ENCODE measurements around the gene LGALS13.

LGALS13 gene

GRCh38 chr19:39582891-39583625, 19.3 kb upstream of the LGALS13 start:
- ChIA-PET CTCF (no interaction called here), POLR2A (no interaction called here)
- DNase-seq (ENCODE audit: extremely low spot score) = no peak
- TF ChIP-seq TARDBP (IDR thresholded peaks at IDR 0.05) (no peak), FOXA1 (IDR thresholded peaks at IDR 0.05) (no peak), PKNOX1 (IDR thresholded peaks at IDR 0.05) (no peak), ZNF384 (IDR thresholded peaks at IDR 0.05) (no peak), LEF1 (IDR thresholded peaks at IDR 0.05; ENCODE audit: borderline replicate concordance) (no peak), BHLHE40 (IDR thresholded peaks at IDR 0.05; ENCODE audit: borderline replicate concordance) (no peak), L3MBTL2 (conservative IDR thresholded peaks at IDR 0.05) (no peak), ARNT (IDR thresholded peaks at IDR 0.05) (no peak), HDGF (IDR thresholded peaks at IDR 0.05; ENCODE audit: borderline replicate concordance) (no peak), CTBP1 (IDR thresholded peaks at IDR 0.05; ENCODE audit: borderline replicate concordance) (no peak), ELF4 (IDR thresholded peaks at IDR 0.05) (no peak), SP1 (IDR thresholded peaks at IDR 0.05) (no peak)

DNA sequence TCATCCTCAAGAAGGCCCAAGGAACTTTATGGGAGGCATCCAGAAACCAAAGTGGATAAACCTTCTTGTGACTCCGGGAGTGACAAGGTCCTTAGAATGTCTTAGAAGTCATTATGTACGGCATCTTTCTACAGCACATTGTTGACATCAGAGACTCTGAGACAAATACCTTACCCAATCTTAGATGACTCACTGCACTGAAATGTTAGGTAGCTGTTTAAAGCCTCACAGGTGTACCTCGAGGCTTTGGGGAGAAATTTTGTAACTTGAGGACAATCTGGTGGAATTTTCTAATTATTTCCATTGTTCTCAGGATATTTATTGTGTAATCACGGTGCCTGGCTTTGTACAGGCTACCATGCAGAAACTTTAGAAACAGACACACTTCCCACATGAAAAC, 14.8 kb upstream of the LGALS13 start:
- ChIA-PET POLR2A (no interaction called here), CTCF (no interaction called here)
- TF ChIP-seq FOXA1 (IDR thresholded peaks at IDR 0.05) = no peak
- no peak for TF ChIP-seq SP1 (IDR thresholded peaks at IDR 0.05)
- no peak for TF ChIP-seq TARDBP (IDR thresholded peaks at IDR 0.05)
- TF ChIP-seq NFRKB (IDR thresholded peaks at IDR 0.05) = no peak
- TF ChIP-seq ELF4 (IDR thresholded peaks at IDR 0.05) = no peak
- TF ChIP-seq ARNT (IDR thresholded peaks at IDR 0.05) = no peak
- TF ChIP-seq FOXM1 (IDR thresholded peaks at IDR 0.05; ENCODE audit: borderline replicate concordance) = no peak
- no peak for TF ChIP-seq L3MBTL2 (conservative IDR thresholded peaks at IDR 0.05)
- no peak for TF ChIP-seq PKNOX1 (IDR thresholded peaks at IDR 0.05)
- no peak for TF ChIP-seq CTBP1 (IDR thresholded peaks at IDR 0.05; ENCODE audit: borderline replicate concordance)
- DNase-seq (ENCODE audit: extremely low spot score) = no peak

DNA sequence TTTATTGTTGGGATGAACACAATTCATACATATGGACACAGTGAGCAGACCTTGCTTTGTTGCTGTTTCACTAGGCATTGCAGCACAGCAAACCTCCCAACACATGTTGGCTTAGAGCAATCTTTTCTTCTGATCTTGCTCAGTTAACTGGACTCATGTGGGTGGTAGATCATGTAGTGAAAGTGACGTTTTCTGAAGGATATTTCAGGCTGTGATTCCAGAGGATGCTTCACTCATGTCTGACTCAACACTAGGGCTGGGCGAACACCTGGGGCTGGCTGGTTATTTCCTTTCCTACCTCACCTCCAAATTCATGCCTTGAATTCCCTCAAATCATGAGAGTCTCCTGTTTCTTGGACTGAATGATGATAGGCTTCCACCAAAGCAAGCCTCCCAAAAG, 14.3 kb upstream of the LGALS13 start:
- no peak for DNase-seq (ENCODE audit: extremely low spot score)
- no peak for TF ChIP-seq ARNT (IDR thresholded peaks at IDR 0.05)
- ChIA-PET POLR2A (no interaction called here), CTCF (no interaction called here)

DNA sequence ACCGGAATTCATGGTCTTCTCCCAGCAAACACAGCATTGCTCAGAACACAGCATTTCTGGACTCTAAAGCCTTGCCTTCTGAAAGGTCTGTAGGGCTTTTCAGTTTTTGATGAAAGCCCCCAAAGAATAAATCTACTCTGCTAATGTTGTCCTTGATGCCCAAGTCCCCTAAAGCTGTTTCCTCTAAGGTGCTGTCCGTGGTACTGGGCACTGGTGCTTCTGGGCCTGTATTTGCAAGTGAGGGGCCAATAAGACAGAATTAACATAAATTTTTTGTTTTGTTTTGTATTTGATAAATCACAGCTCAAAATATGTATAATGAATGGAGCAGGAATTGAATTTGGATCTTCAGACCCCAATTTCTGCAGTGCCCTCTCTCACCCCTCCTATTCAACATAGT, 12.1 kb upstream of the LGALS13 start:
- POLR2A ChIA-PET = no interaction called here
- no peak for DNase-seq (ENCODE audit: extremely low spot score)
- no peak for TF ChIP-seq FOXK2 (IDR thresholded peaks at IDR 0.05)
- no peak for TF ChIP-seq PKNOX1 (IDR thresholded peaks at IDR 0.05)
- no peak for TF ChIP-seq NFRKB (IDR thresholded peaks at IDR 0.05)
- TF ChIP-seq BHLHE40 (IDR thresholded peaks at IDR 0.05; ENCODE audit: borderline replicate concordance) = no peak
- TF ChIP-seq FOXM1 (IDR thresholded peaks at IDR 0.05; ENCODE audit: borderline replicate concordance) = no peak
- TF ChIP-seq ELF4 (IDR thresholded peaks at IDR 0.05) = no peak
- TF ChIP-seq L3MBTL2 (conservative IDR thresholded peaks at IDR 0.05) = no peak
- TF ChIP-seq SUZ12 (IDR thresholded peaks at IDR 0.05) = no peak
- no peak for TF ChIP-seq HDGF (IDR thresholded peaks at IDR 0.05; ENCODE audit: borderline replicate concordance)
- TF ChIP-seq CTBP1 (IDR thresholded peaks at IDR 0.05; ENCODE audit: borderline replicate concordance) = no peak
- no peak for TF ChIP-seq LEF1 (IDR thresholded peaks at IDR 0.05; ENCODE audit: borderline replicate concordance)
- TF ChIP-seq ARNT (IDR thresholded peaks at IDR 0.05) = no peak
- no peak for TF ChIP-seq ZNF384 (IDR thresholded peaks at IDR 0.05)
- no peak for TF ChIP-seq FOXA1 (IDR thresholded peaks at IDR 0.05)
- no peak for TF ChIP-seq SP1 (IDR thresholded peaks at IDR 0.05)
- TF ChIP-seq TARDBP (IDR thresholded peaks at IDR 0.05) = no peak
- CTCF ChIA-PET = no interaction called here

DNA sequence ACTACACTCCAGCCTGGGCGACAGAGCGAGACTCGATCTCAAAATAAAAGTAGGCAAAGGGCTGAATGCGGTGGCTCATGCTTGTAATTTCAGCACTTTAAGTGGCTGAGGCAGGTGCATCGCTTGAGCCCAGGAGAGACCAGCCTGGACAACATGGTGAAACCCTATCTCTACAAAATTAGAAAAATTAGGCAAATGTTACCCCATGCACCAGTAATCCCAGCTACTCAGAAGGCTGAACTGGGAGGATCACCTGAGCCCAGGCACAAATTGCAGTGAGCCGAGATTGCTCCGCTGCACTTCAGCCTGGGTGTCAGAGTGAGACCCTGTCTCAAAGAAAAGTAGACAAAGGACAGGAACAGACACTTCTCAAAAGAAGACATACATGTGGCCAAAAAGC, 9.9 kb upstream of the LGALS13 start:
- DNase-seq (ENCODE audit: extremely low spot score) = no peak
- POLR2A ChIA-PET = no interaction called here
- CTCF ChIA-PET = no interaction called here
- TF ChIP-seq BHLHE40 (IDR thresholded peaks at IDR 0.05; ENCODE audit: borderline replicate concordance) = no peak
- TF ChIP-seq L3MBTL2 (conservative IDR thresholded peaks at IDR 0.05) = no peak
- TF ChIP-seq SP1 (IDR thresholded peaks at IDR 0.05) = no peak
- TF ChIP-seq SUZ12 (IDR thresholded peaks at IDR 0.05) = no peak
- no peak for TF ChIP-seq PKNOX1 (IDR thresholded peaks at IDR 0.05)
- TF ChIP-seq HDGF (IDR thresholded peaks at IDR 0.05; ENCODE audit: borderline replicate concordance) = no peak
- TF ChIP-seq ELF4 (IDR thresholded peaks at IDR 0.05) = no peak
- no peak for TF ChIP-seq NFRKB (IDR thresholded peaks at IDR 0.05)
- no peak for TF ChIP-seq FOXA1 (IDR thresholded peaks at IDR 0.05)
- no peak for TF ChIP-seq FOXK2 (IDR thresholded peaks at IDR 0.05)
- no peak for TF ChIP-seq TARDBP (IDR thresholded peaks at IDR 0.05)
- no peak for TF ChIP-seq LEF1 (IDR thresholded peaks at IDR 0.05; ENCODE audit: borderline replicate concordance)
- no peak for TF ChIP-seq FOXM1 (IDR thresholded peaks at IDR 0.05; ENCODE audit: borderline replicate concordance)
- TF ChIP-seq ZNF384 (IDR thresholded peaks at IDR 0.05) = no peak
- TF ChIP-seq ARNT (IDR thresholded peaks at IDR 0.05) = no peak
- no peak for TF ChIP-seq CTBP1 (IDR thresholded peaks at IDR 0.05; ENCODE audit: borderline replicate concordance)

DNA sequence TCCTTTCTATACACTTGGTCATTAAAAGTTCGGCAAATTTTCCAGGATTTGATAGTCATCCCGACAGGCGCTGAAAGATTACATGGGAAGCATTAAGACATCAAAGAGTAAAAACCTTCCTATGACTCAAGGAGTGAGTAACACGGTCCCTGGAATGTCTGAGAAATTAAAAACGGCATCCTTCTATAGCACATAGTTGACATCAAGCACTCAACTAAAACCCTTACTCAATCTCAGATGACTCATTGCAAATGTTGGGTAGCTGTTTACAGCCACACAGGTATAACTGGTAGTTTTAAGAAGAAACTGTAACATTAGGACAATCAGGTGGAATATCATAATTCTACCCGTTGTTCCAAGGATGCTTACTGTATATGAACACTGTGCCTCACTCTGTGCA, 6.4 kb upstream of the LGALS13 start:
- ChIA-PET POLR2A (no interaction called here), CTCF (no interaction called here)

More for the DNA sequence above, 6.4 kb upstream of the LGALS13 start:
- DNase-seq (ENCODE audit: extremely low spot score) = no peak
- TF ChIP-seq ELF4 (IDR thresholded peaks at IDR 0.05) (no peak), SUZ12 (IDR thresholded peaks at IDR 0.05) (no peak), FOXM1 (IDR thresholded peaks at IDR 0.05; ENCODE audit: borderline replicate concordance) (no peak), TARDBP (IDR thresholded peaks at IDR 0.05) (no peak), NFRKB (IDR thresholded peaks at IDR 0.05) (no peak), LEF1 (IDR thresholded peaks at IDR 0.05; ENCODE audit: borderline replicate concordance) (no peak), CTBP1 (IDR thresholded peaks at IDR 0.05; ENCODE audit: borderline replicate concordance) (no peak), HDGF (IDR thresholded peaks at IDR 0.05; ENCODE audit: borderline replicate concordance) (no peak), SP1 (IDR thresholded peaks at IDR 0.05) (no peak), ZNF384 (IDR thresholded peaks at IDR 0.05) (no peak), FOXA1 (IDR thresholded peaks at IDR 0.05) (no peak), ARNT (IDR thresholded peaks at IDR 0.05) (no peak), PKNOX1 (IDR thresholded peaks at IDR 0.05) (no peak), BHLHE40 (IDR thresholded peaks at IDR 0.05; ENCODE audit: borderline replicate concordance) (no peak), L3MBTL2 (conservative IDR thresholded peaks at IDR 0.05) (no peak), FOXK2 (IDR thresholded peaks at IDR 0.05) (no peak)
